ENCODE results near the gene KLK4.

Gene KLK4

DNA sequence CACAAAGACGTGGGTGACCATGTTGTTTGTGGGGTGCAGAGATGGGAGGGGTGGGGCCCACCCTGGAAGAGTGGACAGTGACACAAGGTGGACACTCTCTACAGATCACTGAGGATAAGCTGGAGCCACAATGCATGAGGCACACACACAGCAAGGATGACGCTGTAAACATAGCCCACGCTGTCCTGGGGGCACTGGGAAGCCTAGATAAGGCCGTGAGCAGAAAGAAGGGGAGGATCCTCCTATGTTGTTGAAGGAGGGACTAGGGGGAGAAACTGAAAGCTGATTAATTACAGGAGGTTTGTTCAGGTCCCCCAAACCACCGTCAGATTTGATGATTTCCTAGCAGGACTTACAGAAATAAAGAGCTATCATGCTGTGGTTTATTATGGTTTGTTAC is 32.3 kb downstream of the KLK4 start:
- DNase-seq, result no peak

DNA sequence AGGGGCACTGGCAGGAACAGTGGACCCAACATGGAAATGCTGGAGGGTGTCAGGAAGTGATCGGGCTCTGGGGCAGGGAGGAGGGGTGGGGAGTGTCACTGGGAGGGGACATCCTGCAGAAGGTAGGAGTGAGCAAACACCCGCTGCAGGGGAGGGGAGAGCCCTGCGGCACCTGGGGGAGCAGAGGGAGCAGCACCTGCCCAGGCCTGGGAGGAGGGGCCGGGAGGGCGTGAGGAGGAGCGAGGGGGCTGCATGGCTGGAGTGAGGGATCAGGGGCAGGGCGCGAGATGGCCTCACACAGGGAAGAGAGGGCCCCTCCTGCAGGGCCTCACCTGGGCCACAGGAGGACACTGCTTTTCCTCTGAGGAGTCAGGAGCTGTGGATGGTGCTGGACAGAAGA is 33.9 kb downstream of the KLK4 start:
- DNase-seq, result no peak

DNA sequence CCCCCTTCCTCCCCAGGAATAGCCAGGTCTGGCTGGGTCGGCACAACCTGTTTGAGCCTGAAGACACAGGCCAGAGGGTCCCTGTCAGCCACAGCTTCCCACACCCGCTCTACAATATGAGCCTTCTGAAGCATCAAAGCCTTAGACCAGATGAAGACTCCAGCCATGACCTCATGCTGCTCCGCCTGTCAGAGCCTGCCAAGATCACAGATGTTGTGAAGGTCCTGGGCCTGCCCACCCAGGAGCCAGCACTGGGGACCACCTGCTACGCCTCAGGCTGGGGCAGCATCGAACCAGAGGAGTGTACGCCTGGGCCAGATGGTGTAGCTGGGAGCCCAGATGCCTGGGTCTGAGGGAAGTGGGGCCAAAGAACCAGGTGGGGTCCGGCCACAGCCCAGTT is 34.7 kb downstream of the KLK4 start:
- DNase-seq, result no peak

DNA sequence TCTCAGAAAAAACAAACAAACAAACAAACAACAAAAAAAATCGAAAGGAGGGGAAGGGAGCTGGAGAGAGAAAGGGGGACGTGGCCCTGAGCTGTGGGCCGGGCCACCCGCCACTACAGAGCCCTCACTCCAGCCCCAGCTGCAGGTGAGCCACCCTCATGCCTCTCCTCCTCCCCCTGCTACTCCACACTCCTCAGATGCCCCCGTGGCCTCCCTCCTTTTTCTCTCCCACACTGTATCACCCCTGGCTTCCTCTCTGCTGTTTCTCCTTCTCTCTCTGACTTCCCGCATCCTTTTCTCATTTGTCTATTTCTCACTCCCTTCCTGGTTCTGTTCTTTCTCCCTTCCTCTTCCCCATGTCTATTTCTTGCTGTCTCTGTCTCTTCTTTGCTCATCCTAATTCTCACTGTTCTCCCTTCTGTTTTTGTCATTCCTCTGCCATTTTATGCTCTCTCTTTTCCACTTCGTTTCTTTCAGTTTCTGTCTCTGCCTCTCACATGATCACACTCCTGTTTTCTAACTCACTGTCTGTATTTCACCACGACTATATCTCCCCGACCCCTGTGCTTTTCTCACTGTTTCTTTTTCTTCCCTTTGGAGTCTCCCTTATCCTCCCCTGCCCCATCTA is 35.3 kb downstream of the KLK4 start:
- DNase-seq, result no peak

DNA sequence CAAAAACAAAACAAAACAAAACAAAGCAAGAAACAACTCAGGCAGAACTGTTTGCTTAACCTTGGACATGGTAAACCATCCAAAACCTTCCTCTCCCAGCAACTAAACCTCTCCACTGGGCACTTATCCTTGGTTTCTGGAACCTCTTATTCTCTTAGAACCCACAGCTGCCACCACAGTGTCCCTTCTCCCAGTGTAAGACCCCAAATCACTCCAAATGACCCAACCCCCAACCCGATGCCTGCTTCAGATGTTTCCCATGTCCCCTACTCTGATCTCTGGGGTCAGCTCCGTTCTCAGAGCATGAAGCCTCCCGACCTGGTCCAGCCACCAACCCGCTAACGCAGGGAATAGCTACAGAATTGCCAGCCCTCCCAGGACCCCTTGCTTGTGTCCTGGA is 37.0 kb downstream of the KLK4 start:
- no peak for DNase-seq

DNA sequence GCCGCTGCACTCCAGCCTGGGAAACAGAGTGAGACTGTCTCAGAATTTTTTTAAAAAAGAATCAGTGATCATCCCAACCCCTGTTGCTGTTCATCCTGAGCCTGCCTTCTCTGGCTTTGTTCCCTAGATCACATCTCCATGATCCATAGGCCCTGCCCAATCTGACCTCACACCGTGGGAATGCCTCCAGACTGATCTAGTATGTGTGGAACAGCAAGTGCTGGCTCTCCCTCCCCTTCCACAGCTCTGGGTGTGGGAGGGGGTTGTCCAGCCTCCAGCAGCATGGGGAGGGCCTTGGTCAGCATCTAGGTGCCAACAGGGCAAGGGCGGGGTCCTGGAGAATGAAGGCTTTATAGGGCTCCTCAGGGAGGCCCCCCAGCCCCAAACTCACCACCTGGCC is 38.1 kb downstream of the KLK4 start, which contains the start of gene KLK2:
Gene KLK2 (plus strand): TSS at position 384 of the 400 bp plus-strand sequence. CDS start 35 bp downstream, outside the sequence.
- no peak for DNase-seq

DNA sequence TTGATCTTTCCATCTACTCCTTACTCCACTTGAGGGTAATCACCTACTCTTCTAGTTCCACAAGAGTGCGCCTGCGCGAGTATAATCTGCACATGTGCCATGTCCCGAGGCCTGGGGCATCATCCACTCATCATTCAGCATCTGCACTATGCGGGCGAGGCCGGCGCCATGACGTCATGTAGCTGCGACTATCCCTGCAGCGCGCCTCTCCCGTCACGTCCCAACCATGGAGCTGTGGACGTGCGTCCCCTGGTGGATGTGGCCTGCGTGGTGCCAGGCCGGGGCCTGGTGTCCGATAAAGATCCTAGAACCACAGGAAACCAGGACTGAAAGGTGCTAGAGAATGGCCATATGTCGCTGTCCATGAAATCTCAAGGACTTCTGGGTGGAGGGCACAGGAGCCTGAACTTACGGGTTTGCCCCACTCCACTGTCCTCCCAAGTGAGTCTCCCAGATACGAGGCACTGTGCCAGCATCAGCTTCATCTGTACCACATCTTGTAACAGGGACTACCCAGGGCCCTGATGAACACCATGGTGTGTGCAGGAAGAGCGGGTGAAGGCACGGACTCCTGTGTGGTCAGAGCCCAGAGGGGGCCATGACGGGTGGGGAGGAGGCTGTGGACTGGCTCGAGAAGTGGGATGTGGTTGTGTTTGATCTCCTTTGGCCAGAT is 40.6 kb downstream of the KLK4 start:
- DNase-seq, result no peak

DNA sequence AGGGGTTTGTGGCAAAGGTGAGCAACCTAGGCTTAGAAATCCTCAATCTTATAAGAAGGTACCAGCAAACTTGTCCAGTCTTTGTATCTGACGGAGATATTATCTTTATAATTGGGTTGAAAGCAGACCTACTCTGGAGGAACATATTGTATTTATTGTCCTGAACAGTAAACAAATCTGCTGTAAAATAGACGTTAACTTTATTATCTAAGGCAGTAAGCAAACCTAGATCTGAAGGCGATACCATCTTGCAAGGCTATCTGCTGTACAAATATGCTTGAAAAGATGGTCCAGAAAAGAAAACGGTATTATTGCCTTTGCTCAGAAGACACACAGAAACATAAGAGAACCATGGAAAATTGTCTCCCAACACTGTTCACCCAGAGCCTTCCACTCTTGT is 41.7 kb downstream of the KLK4 start:
- no peak for DNase-seq

DNA sequence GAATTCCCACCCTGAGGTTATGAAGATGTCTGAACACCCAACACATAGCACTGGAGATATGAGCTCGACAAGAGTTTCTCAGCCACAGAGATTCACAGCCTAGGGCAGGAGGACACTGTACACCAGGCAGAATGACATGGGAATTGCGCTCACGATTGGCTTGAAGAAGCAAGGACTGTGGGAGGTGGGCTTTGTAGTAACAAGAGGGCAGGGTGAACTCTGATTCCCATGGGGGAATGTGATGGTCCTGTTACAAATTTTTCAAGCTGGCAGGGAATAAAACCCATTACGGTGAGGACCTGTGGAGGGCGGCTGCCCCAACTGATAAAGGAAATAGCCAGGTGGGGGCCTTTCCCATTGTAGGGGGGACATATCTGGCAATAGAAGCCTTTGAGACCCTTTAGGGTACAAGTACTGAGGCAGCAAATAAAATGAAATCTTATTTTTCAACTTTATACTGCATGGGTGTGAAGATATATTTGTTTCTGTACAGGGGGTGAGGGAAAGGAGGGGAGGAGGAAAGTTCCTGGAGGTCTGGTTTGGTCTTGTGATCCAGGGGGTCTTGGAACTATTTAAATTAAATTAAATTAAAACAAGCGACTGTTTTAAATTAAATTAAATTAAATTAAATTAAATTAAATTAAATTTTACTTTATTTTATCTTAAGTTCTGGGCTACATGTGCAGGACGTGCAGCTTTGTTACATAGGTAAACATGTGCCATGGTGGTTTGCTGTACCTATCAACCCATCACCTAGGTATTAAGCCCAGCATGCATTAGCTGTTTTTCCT is 49.5 kb downstream of the KLK4 start:
- no peak for DNase-seq

DNA sequence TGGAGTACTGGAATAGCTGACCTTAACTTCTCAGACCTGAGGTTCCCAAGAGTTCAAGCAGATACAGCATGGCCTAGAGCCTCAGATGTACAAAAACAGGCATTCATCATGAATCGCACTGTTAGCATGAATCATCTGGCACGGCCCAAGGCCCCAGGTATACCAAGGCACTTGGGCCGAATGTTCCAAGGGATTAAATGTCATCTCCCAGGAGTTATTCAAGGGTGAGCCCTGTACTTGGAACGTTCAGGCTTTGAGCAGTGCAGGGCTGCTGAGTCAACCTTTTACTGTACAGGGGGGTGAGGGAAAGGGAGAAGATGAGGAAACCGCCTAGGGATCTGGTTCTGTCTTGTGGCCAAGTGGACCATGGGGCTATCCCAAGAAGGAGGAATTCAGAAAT is 50.2 kb downstream of the KLK4 start:
- DNase-seq, result no peak

DNA sequence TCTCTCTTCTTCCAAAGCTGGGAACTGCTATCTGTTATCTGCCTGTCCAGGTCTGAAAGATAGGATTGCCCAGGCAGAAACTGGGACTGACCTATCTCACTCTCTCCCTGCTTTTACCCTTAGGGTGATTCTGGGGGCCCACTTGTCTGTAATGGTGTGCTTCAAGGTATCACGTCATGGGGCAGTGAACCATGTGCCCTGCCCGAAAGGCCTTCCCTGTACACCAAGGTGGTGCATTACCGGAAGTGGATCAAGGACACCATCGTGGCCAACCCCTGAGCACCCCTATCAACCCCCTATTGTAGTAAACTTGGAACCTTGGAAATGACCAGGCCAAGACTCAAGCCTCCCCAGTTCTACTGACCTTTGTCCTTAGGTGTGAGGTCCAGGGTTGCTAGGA is 51.3 kb downstream of the KLK4 start:
- DNase-seq, result no peak

DNA sequence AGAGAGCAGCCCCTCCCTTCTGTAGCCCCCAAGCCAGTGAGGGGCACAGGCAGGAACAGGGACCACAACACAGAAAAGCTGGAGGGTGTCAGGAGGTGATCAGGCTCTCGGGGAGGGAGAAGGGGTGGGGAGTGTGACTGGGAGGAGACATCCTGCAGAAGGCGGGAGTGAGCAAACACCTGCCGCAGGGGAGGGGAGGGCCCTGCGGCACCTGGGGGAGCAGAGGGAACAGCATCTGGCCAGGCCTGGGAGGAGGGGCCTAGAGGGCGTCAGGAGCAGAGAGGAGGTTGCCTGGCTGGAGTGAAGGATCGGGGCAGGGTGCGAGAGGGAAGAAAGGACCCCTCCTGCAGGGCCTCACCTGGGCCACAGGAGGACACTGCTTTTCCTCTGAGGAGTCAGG is 52.3 kb downstream of the KLK4 start:
- DNase-seq, result no peak

DNA sequence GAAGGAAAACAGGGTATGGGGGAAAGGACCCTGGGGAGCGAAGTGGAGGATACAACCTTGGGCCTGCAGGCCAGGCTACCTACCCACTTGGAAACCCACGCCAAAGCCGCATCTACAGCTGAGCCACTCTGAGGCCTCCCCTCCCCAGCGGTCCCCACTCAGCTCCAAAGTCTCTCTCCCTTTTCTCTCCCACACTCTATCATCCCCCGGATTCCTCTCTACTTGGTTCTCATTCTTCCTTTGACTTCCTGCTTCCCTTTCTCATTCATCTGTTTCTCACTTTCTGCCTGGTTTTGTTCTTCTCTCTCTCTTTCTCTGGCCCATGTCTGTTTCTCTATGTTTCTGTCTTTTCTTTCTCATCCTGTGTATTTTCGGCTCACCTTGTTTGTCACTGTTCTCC is 53.8 kb downstream of the KLK4 start:
- DNase-seq, result no peak

Data from CD4-positive, alpha-beta T cell treated with Interleukin-17A for 4 hours (primary cell).